HepG2 (cell line): ENCODE data around the gene THOC6. TPM values are rescaled to one million over a fixed set of nuclear protein-coding genes. Genes with fewer than 3 reads are reported as not detected.

Source experiments
- ATAC-seq: fragments of 200-7000 bp; cut with Tn5 transposase; 3 replicates; pipeline ENCODE4 v1.9.1; 2020; ENCODE audit warnings: mild to moderate bottlenecking, moderate library complexity
- BruUV-seq: library from RNA; stranded (reverse); fragments of 400-500 nt; replicated peaks from 2 replicates; lab custom pipeline; 2021; lab: Mats Ljungman, UMichigan
- CTCF ChIA-PET: fragments of 300-600 bp; formaldehyde crosslinking; extraction: SDS; loops from one replicate; lab custom pipeline; 2021; ENCODE audit warnings: low total read pairs, inconsistent platforms, low intra/inter-chr PET ratio; lab: Yijun Ruan, JAX
- POLR2A ChIA-PET: fragments of 350-600 bp; sonication (Branson Sonifier 250); formaldehyde crosslinking; loops from one replicate; lab custom pipeline; 2020; ENCODE audit warnings: antibody characterized with exemption, inconsistent platforms; lab: Yijun Ruan, JAX
- DNase-seq: peaks from one replicate; pipeline ENCODE4 v3.0.0-alpha.2; 2015; ENCODE audit warnings: low spot score
- FAIRE-seq: peaks from 3 replicates; lab custom pipeline; 2011; peaks lifted over from hg19 to GRCh38; lab: Jason Lieb, UNC
- H2AFZ ChIP-seq: one replicate; pipeline ENCODE4 v1.6.1; 2011; ENCODE audit warnings: low read length, inconsistent platforms
- H3K27ac ChIP-seq: fragments of 300-600 bp; 3 replicates; pipeline ENCODE4 v1.8.0; 2011; ENCODE audit warnings: mixed run types, mild to moderate bottlenecking, mixed read lengths, low read length, inconsistent platforms; ENCODE audit not compliant: insufficient read depth; ENCODE audit errors: extremely low read length
- H3K27me3 ChIP-seq, 2 experiments: fragments of 200-600 bp in 1 of 2; 2 replicates in 1 of 2; 3 replicates in 1 of 2; pipeline versions ENCODE4 v1.6.0 to v1.8.0; 2011; ENCODE audit warnings: low read length in 2 of 2, mild to moderate bottlenecking in 2 of 2, moderate library complexity in 2 of 2, inconsistent platforms in 1 of 2; ENCODE audit not compliant: insufficient read depth in 2 of 2, control insufficient read depth in 1 of 2
- H3K36me3 ChIP-seq, 2 experiments: fragments of 200-600 bp in 1 of 2; replicated peaks in 1 of 2; 2 replicates in 1 of 2; 3 replicates in 1 of 2; pipeline versions ENCODE4 v1.5.1 to v1.8.0; 2011; ENCODE audit warnings: low read length in 2 of 2, inconsistent platforms in 1 of 2; ENCODE audit not compliant: insufficient read depth in 2 of 2, control insufficient read depth in 1 of 2
- H3K4me1 ChIP-seq: 2 replicates; pipeline ENCODE4 v1.5.1; 2012; ENCODE audit warnings: low read length, inconsistent platforms; ENCODE audit not compliant: insufficient read depth
- H3K4me2 ChIP-seq: 2 replicates; pipeline ENCODE4 v1.6.0; 2011; ENCODE audit warnings: low read depth, low read length, inconsistent platforms
- H3K4me3 ChIP-seq, 3 experiments: fragments of 200-600 bp in 1 of 3; sonication (generic), shearing (Covaris generic) in 1 of 3; replicated peaks in 1 of 3; 2 replicates each; pipeline ENCODE4 v1.5.1; 2011 to 2016; ENCODE audit warnings: low read length in 3 of 3, inconsistent platforms in 2 of 3, low read depth in 2 of 3, mild to moderate bottlenecking in 2 of 3, control low read depth in 1 of 3, mixed read lengths in 1 of 3; ENCODE audit not compliant: insufficient read depth in 1 of 3
- H3K79me2 ChIP-seq: one replicate; pipeline ENCODE4 v1.6.1; 2011; ENCODE audit warnings: low read length, inconsistent platforms; ENCODE audit not compliant: insufficient read depth
- H3K9ac ChIP-seq: 2 replicates; pipeline ENCODE4 v1.6.0; 2011; ENCODE audit warnings: mild to moderate bottlenecking, low read depth, low read length, inconsistent platforms; ENCODE audit not compliant: insufficient read depth
- H3K9me3 ChIP-seq: 2 replicates; pipeline ENCODE4 v1.5.1; 2012; ENCODE audit warnings: mild to moderate bottlenecking, low read length
- H4K20me1 ChIP-seq: 2 replicates; pipeline ENCODE4 v1.6.0; 2011; ENCODE audit warnings: inconsistent platforms, mild to moderate bottlenecking, low read length, moderate library complexity; ENCODE audit not compliant: insufficient read depth
- ARID3A ChIP-seq: IDR thresholded peaks from 2 replicates; pipeline ENCODE4 v1.6.1; 2012; ENCODE audit warnings: low read depth, low read length, improper control_type of control experiment
- ATF7 ChIP-seq, 2 experiments: fragments of 450-650 bp in 1 of 2; sonication (generic) in 1 of 2; formaldehyde crosslinking in 1 of 2; IDR thresholded peaks; 2 replicates each; pipeline versions ENCODE4 v1.4.0 to v1.6.1; 2016 to 2020; ENCODE audit warnings: antibody characterized with exemption in 1 of 2, mild to moderate bottlenecking in 1 of 2, missing genetic modification reagents in 1 of 2
- DNMT3B ChIP-seq: conservative IDR thresholded peaks from 2 replicates; pipeline ENCODE4 v1.6.1; 2016; ENCODE audit warnings: missing biosample characterization, control low read depth
- TOPORS ChIP-seq: sonication (generic); formaldehyde crosslinking; IDR thresholded peaks from 2 replicates; pipeline ENCODE4 v1.8.0; 2023; ENCODE audit warnings: mild to moderate bottlenecking, missing genetic modification reagents
- ZBTB7B ChIP-seq: sonication (generic); formaldehyde crosslinking; IDR thresholded peaks from 2 replicates; pipeline ENCODE4 v1.4.0; 2020; ENCODE audit warnings: missing genetic modification reagents
- ZKSCAN8 ChIP-seq: IDR thresholded peaks from 2 replicates; pipeline ENCODE4 v1.6.1; 2016; ENCODE audit warnings: borderline replicate concordance, missing genetic modification reagents, missing compliant biosample characterization
- ZNF3 ChIP-seq: IDR thresholded peaks from 2 replicates; pipeline ENCODE4 v1.7.0; 2017; ENCODE audit warnings: inconsistent platforms
- ZNF883 ChIP-seq: sonication (generic); formaldehyde crosslinking; IDR thresholded peaks from 2 replicates; pipeline ENCODE4 v1.5.1; 2020; ENCODE audit warnings: mild to moderate bottlenecking, missing genetic modification reagents; ENCODE audit errors: not compliant biosample characterization
- WGBS: methylation state at CpG from one replicate; pipeline ENCODE4 v1.1.6; 2017; ENCODE audit warnings: low lambda C conversion rate; 5-methylcytosine and 5-hydroxymethylcytosine counted together
- in situ Hi-C: cut with HindIII; loops from 2 replicates; pipeline ENCODE4 v1.10.0; 2017; ENCODE audit warnings: low pct_unique_long_range_greater_than_20kb; ENCODE audit not compliant: extremely low pct_ligation_motif_present
- intact Hi-C: fragments of 100-400 bp; cut with micrococcal nuclease; formaldehyde crosslinking; loops from one replicate; pipeline ENCODE4 v1.10.0; 2022; ENCODE audit not compliant: unreplicated experiment
- polyA plus RNA-seq, 8 experiments: library from polyadenylated mRNA; depleted of rRNA in 3 of 8; stranded (reverse) in 7 of 8; unstranded in 1 of 8; fragments of >200 nt; fragmentation: Illumina TruSeq in 4 of 8; extraction: Trizol in 4 of 8; gene quantifications; 2 replicates each; pipeline versions ENCODE4 v1.2.1 to v1.2.3, GENCODE V29; 2011 to 2016; ENCODE audit warnings: low read depth in 4 of 8, missing spikeins in 1 of 8, mixed read lengths in 1 of 8; ENCODE audit not compliant: insufficient read depth in 1 of 8
- total RNA-seq, 5 experiments: library from RNA; depleted of rRNA; stranded (reverse); fragments of >200 nt; fragmentation: Illumina TruSeq; extraction: Trizol; gene quantifications; 2 replicates each; pipeline ENCODE4 v1.2.3, GENCODE V29; 2016; ENCODE audit warnings: low read depth in 1 of 5
- TF ChIP-seq, protein P1 (sequence below): sonication (generic); formaldehyde crosslinking; conservative IDR thresholded peaks from 2 replicates; pipeline ENCODE4 v1.8.1; 2023; ENCODE audit warnings: missing genetic modification reagents
- TF ChIP-seq, protein P2 (sequence below): sonication (generic); formaldehyde crosslinking; conservative IDR thresholded peaks from 2 replicates; pipeline ENCODE4 v1.8.0; 2022; ENCODE audit warnings: mild to moderate bottlenecking, moderate library complexity, missing genetic modification reagents
- TF ChIP-seq, protein P3 (sequence below): sonication (generic); formaldehyde crosslinking; IDR thresholded peaks from 2 replicates; pipeline ENCODE4 v1.9.0; 2021; ENCODE audit warnings: mild to moderate bottlenecking, missing genetic modification reagents

Gene THOC6
- total and polyA plus RNA-seq, 2 of the 13 experiments (the other 11 are each of a cell fraction or from before 2014, with no cell fraction given), result 32.1 to 37.0 TPM

- TSS peak; percentile 61 for BruUV-seq
- Histone ChIP-seq H3K27ac (peak overlapping the region; percentile 57), H2AFZ (no peak overlapping the region), H4K20me1 (peaks cover 26% of the 10 kb centered on the region; the same call in 1 of the 2 replicates), H3K9me3 (no peaks in the 10 kb centered on the region), H3K4me3 (peak overlapping the region; percentile 60 to 93 (median 76); a peak in 5 of 6 replicates), H3K79me2 (peaks cover 5% of the 10 kb centered on the region), H3K27me3 (no peaks in the 10 kb centered on the region; a peak in 2 of 5 replicates), H3K9ac (peak overlapping the region; percentile 62; the same call in 1 of the 2 replicates), H3K4me2 (peak overlapping the region; percentile 74), H3K36me3 (no peaks in the 10 kb centered on the region; a peak in 1 of 5 replicates), H3K4me1 (peaks cover 72% of the 10 kb centered on the region)
- FAIRE-seq, result no peak
- DNase-seq, result no peak
- 50% methylated on average over 31 of the region's 40 CpGs for WGBS
- CTCF ChIA-PET, result interaction anchor here (0.8 kb wide), 1 partner anchor 14 kb away, joined by 3 read pairs; no protein-coding TSS in a partner anchor
- ATAC-seq, result no peak
- intact Hi-C loops, result no loop called here
- in situ Hi-C loops, result no loop called here
- POLR2A ChIA-PET, result interaction anchor here (0.9 to 18.8 kb wide), 12 partner anchors 8 to 139 kb away, joined by 3 to 750 read pairs (median 12); partner anchors contain the start of genes CLDN9, IL32, PAQR4 and PKMYT1
- TF ChIP-seq ZNF3 (CRISPR knock-in tag) (0 out of 2 replicates have a peak, but pooled peaks have one; percentile 52), ARID3A (no peak), ZNF883 (CRISPR knock-in tag) (no peak), DNMT3B (no peak), ZKSCAN8 (CRISPR knock-in tag) (no peak), ZBTB7B (CRISPR knock-in tag) (peak; percentile 55; the same call in 1 of the 2 replicates), TOPORS (CRISPR knock-in tag) (no peak), ATF7 (IDR thresholded peaks at IDR 0.05) (no peak), ATF7 (CRISPR knock-in tag; IDR thresholded peaks at IDR 0.05) (no peak)
- TF ChIP-seq, protein P1, sequence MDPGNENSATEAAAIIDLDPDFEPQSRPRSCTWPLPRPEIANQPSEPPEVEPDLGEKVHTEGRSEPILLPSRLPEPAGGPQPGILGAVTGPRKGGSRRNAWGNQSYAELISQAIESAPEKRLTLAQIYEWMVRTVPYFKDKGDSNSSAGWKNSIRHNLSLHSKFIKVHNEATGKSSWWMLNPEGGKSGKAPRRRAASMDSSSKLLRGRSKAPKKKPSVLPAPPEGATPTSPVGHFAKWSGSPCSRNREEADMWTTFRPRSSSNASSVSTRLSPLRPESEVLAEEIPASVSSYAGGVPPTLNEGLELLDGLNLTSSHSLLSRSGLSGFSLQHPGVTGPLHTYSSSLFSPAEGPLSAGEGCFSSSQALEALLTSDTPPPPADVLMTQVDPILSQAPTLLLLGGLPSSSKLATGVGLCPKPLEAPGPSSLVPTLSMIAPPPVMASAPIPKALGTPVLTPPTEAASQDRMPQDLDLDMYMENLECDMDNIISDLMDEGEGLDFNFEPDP (CRISPR knock-in tag), result no peak
- TF ChIP-seq, protein P2, sequence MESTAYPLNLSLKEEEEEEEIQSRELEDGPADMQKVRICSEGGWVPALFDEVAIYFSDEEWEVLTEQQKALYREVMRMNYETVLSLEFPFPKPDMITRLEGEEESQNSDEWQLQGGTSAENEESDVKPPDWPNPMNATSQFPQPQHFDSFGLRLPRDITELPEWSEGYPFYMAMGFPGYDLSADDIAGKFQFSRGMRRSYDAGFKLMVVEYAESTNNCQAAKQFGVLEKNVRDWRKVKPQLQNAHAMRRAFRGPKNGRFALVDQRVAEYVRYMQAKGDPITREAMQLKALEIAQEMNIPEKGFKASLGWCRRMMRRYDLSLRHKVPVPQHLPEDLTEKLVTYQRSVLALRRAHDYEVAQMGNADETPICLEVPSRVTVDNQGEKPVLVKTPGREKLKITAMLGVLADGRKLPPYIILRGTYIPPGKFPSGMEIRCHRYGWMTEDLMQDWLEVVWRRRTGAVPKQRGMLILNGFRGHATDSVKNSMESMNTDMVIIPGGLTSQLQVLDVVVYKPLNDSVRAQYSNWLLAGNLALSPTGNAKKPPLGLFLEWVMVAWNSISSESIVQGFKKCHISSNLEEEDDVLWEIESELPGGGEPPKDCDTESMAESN, result 0 out of 2 replicates have a peak, but pooled peaks have one; percentile 3
- TF ChIP-seq, protein P3, sequence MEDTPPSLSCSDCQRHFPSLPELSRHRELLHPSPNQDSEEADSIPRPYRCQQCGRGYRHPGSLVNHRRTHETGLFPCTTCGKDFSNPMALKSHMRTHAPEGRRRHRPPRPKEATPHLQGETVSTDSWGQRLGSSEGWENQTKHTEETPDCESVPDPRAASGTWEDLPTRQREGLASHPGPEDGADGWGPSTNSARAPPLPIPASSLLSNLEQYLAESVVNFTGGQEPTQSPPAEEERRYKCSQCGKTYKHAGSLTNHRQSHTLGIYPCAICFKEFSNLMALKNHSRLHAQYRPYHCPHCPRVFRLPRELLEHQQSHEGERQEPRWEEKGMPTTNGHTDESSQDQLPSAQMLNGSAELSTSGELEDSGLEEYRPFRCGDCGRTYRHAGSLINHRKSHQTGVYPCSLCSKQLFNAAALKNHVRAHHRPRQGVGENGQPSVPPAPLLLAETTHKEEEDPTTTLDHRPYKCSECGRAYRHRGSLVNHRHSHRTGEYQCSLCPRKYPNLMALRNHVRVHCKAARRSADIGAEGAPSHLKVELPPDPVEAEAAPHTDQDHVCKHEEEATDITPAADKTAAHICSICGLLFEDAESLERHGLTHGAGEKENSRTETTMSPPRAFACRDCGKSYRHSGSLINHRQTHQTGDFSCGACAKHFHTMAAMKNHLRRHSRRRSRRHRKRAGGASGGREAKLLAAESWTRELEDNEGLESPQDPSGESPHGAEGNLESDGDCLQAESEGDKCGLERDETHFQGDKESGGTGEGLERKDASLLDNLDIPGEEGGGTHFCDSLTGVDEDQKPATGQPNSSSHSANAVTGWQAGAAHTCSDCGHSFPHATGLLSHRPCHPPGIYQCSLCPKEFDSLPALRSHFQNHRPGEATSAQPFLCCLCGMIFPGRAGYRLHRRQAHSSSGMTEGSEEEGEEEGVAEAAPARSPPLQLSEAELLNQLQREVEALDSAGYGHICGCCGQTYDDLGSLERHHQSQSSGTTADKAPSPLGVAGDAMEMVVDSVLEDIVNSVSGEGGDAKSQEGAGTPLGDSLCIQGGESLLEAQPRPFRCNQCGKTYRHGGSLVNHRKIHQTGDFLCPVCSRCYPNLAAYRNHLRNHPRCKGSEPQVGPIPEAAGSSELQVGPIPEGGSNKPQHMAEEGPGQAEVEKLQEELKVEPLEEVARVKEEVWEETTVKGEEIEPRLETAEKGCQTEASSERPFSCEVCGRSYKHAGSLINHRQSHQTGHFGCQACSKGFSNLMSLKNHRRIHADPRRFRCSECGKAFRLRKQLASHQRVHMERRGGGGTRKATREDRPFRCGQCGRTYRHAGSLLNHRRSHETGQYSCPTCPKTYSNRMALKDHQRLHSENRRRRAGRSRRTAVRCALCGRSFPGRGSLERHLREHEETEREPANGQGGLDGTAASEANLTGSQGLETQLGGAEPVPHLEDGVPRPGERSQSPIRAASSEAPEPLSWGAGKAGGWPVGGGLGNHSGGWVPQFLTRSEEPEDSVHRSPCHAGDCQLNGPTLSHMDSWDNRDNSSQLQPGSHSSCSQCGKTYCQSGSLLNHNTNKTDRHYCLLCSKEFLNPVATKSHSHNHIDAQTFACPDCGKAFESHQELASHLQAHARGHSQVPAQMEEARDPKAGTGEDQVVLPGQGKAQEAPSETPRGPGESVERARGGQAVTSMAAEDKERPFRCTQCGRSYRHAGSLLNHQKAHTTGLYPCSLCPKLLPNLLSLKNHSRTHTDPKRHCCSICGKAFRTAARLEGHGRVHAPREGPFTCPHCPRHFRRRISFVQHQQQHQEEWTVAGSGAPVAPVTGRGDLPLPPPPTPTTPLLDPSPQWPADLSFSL (CRISPR knock-in tag), result no peak
Measured at GRCh38 chr16:3019594-3020246, 4.1 kb upstream of the THOC6 start.
